HG03175 (cell line): ENCODE results near the gene ANKRD33.

ENCODE experiments used
- ATAC-seq: cut with Tn5 transposase; IDR thresholded peaks from one replicate; pipeline ENCODE4 v1.9.1; 2021; ENCODE audit warnings: mild to moderate bottlenecking, moderate library complexity; ENCODE audit not compliant: unreplicated experiment

ANKRD33 gene

DNA sequence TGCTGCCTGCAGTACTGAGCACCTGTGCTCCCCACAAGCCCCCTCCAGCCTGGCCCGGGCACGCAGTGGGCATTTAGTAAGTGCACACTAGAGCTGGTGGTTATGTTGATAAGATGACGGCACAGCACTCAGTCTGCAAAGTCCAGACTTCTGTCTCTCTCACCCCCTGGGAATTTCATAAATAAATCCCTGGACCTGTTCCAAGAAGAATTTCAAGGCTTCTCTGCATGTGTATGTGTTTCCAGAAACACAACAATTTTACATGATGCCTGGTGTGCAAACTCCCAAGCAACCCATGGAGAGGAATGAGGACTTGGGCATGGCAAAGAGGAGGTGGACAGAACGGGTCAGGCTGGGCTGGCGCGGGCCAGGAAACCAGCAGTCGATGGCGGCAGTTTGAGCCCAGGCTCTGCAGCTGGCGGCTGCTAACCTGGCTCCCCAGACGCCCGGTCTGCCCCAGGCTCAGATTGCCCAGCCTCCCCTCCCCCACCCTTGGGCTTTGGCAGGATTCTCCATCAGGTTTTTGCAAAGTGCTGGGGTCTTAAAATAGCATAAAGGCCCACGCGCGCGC is 53.2 kb downstream of the ANKRD33 start:
- ATAC-seq: no peak
